WTC11 (cell line): ENCODE results near the gene TMX1. TPM values are rescaled to one million over a fixed set of nuclear protein-coding genes. Genes with fewer than 3 reads are reported as not detected.

Source experiments
- ATAC-seq: fragments of 200-7000 bp; cut with Tn5 transposase; 2 replicates; pipeline ENCODE4 v1.10.0; 2021; ENCODE audit warnings: mild to moderate bottlenecking, moderate library complexity
- CTCF ChIA-PET: fragments of 300-600 bp; sonication (Branson Sonifier 250); formaldehyde crosslinking; loops from one replicate; lab custom pipeline; 2021; ENCODE audit warnings: antibody characterized with exemption; lab: Charles Lee
- POLR2A ChIA-PET: fragments of 350-600 bp; sonication (Branson Sonifier 250); formaldehyde crosslinking; loops from one replicate; lab custom pipeline; 2021; ENCODE audit warnings: antibody characterized with exemption; lab: Charles Lee
- DNase-seq: peaks from one replicate; pipeline ENCODE4 v3.0.0; 2021; ENCODE audit warnings: low spot score
- H3K27ac Mint-ChIP-seq: 2 replicates; pipeline ENCODE4 v1.8.0; 2021; ENCODE audit warnings: mixed read lengths
- H3K27me3 Mint-ChIP-seq: 2 replicates; pipeline ENCODE4 v1.8.0; 2021; ENCODE audit warnings: low read depth, mild to moderate bottlenecking, moderate library complexity, mixed read lengths
- H3K36me3 Mint-ChIP-seq: 2 replicates; pipeline ENCODE4 v1.8.0; 2021; ENCODE audit warnings: mixed read lengths
- H3K4me1 Mint-ChIP-seq: 2 replicates; pipeline ENCODE4 v1.8.0; 2022; ENCODE audit warnings: mixed read lengths
- H3K4me3 Mint-ChIP-seq: 2 replicates; pipeline ENCODE4 v1.8.0; 2021; ENCODE audit warnings: mild to moderate bottlenecking, moderate library complexity, mixed read lengths
- H3K9me3 Mint-ChIP-seq: 2 replicates; pipeline ENCODE4 v1.8.0; 2021; ENCODE audit warnings: mixed read lengths
- AR ChIP-seq: fragments of 250-450 bp; sonication (Bioruptor Pico); IDR thresholded peaks from 2 replicates; pipeline ENCODE4 v1.9.0; 2021; ENCODE audit warnings: mild to moderate bottlenecking
- ATF6 ChIP-seq: sonication (generic); formaldehyde crosslinking; IDR thresholded peaks from 2 replicates; pipeline ENCODE4 v1.8.1; 2023; ENCODE audit warnings: mild to moderate bottlenecking, missing genetic modification reagents
- CREB1 ChIP-seq: sonication (generic); formaldehyde crosslinking; IDR thresholded peaks from 2 replicates; pipeline ENCODE4 v1.8.0; 2023; ENCODE audit warnings: mild to moderate bottlenecking, missing genetic modification reagents
- CTCF ChIP-seq: fragments of 200-600 bp; IDR thresholded peaks from 2 replicates; pipeline ENCODE4 v1.8.0; 2022; ENCODE audit warnings: antibody characterized with exemption
- ESRRA ChIP-seq: sonication (generic); formaldehyde crosslinking; IDR thresholded peaks from 2 replicates; pipeline ENCODE4 v1.8.1; 2022; ENCODE audit warnings: mild to moderate bottlenecking, missing genetic modification reagents, borderline replicate concordance
- FOXJ3 ChIP-seq: sonication (generic); formaldehyde crosslinking; IDR thresholded peaks from 2 replicates; pipeline ENCODE4 v1.9.0; 2021; ENCODE audit warnings: missing genetic modification reagents, mild to moderate bottlenecking, borderline replicate concordance
- FOXP1 ChIP-seq: sonication (generic); formaldehyde crosslinking; IDR thresholded peaks from 2 replicates; pipeline ENCODE4 v1.8.0; 2022; ENCODE audit warnings: missing genetic modification reagents, mild to moderate bottlenecking, moderate library complexity, borderline replicate concordance
- HMGXB4 ChIP-seq: sonication (generic); formaldehyde crosslinking; IDR thresholded peaks from 2 replicates; pipeline ENCODE4 v1.8.1; 2023; ENCODE audit warnings: mild to moderate bottlenecking, moderate library complexity, missing genetic modification reagents
- MYBL2 ChIP-seq: sonication (generic); formaldehyde crosslinking; IDR thresholded peaks from 2 replicates; pipeline ENCODE4 v1.8.1; 2023; ENCODE audit warnings: mild to moderate bottlenecking, moderate library complexity, missing genetic modification reagents
- NFE2L1 ChIP-seq: sonication (generic); formaldehyde crosslinking; IDR thresholded peaks from 2 replicates; pipeline ENCODE4 v1.8.1; 2023; ENCODE audit warnings: missing genetic modification reagents
- NFYB ChIP-seq: sonication (generic); formaldehyde crosslinking; conservative IDR thresholded peaks from 2 replicates; pipeline ENCODE4 v1.8.0; 2022; ENCODE audit warnings: low read depth, missing genetic modification reagents
- PREB ChIP-seq: sonication (generic); formaldehyde crosslinking; IDR thresholded peaks from 2 replicates; pipeline ENCODE4 v1.8.1; 2022; ENCODE audit warnings: mild to moderate bottlenecking, missing genetic modification reagents, moderate library complexity, borderline replicate concordance
- RORB ChIP-seq: fragments of 250-450 bp; sonication (Bioruptor Pico); IDR thresholded peaks from 2 replicates; pipeline ENCODE4 v1.9.0; 2021; ENCODE audit warnings: mild to moderate bottlenecking
- SMAD4 ChIP-seq: sonication (generic); formaldehyde crosslinking; IDR thresholded peaks from 2 replicates; pipeline ENCODE4 v1.8.0; 2022; ENCODE audit warnings: mild to moderate bottlenecking, missing genetic modification reagents
- TCF7 ChIP-seq: sonication (generic); formaldehyde crosslinking; IDR thresholded peaks from 2 replicates; pipeline ENCODE4 v1.8.0; 2022; ENCODE audit warnings: mild to moderate bottlenecking, low read depth, missing genetic modification reagents, moderate library complexity
- TEAD4 ChIP-seq: sonication (generic); formaldehyde crosslinking; IDR thresholded peaks from 2 replicates; pipeline ENCODE4 v1.8.0; 2022; ENCODE audit warnings: mild to moderate bottlenecking, missing genetic modification reagents
- ZMAT4 ChIP-seq: fragments of 250-450 bp; sonication (Bioruptor Pico); IDR thresholded peaks from 2 replicates; pipeline ENCODE4 v1.9.0; 2021; ENCODE audit warnings: mild to moderate bottlenecking
- ZNF232 ChIP-seq: sonication (generic); formaldehyde crosslinking; IDR thresholded peaks from 2 replicates; pipeline ENCODE4 v1.8.0; 2022; ENCODE audit warnings: mild to moderate bottlenecking, missing genetic modification reagents
- ZNF416 ChIP-seq: fragments of 250-450 bp; sonication (Bioruptor Pico); IDR thresholded peaks from 2 replicates; pipeline ENCODE4 v1.9.0; 2021; ENCODE audit warnings: mild to moderate bottlenecking, inconsistent platforms
- ZNF425 ChIP-seq: fragments of 250-450 bp; sonication (Bioruptor Pico); conservative IDR thresholded peaks from 2 replicates; pipeline ENCODE4 v1.9.0; 2021; ENCODE audit warnings: mild to moderate bottlenecking
- total RNA-seq: library from RNA; stranded (reverse); gene quantifications from 3 replicates; pipeline ENCODE4 v1.2.3, GENCODE V29; 2021

Gene TMX1
- total RNA-seq, 1 experiment from 2014 or later: 40.9 TPM

- no peak for TF ChIP-seq AR
- no peak for TF ChIP-seq HMGXB4 (CRISPR knock-in tag)
- TF ChIP-seq FOXJ3: no peak
- no peak for TF ChIP-seq CREB1 (CRISPR knock-in tag)
- TF ChIP-seq ZMAT4 (CRISPR knock-in tag): no peak
- no peak for TF ChIP-seq PREB
- TF ChIP-seq NFYB: no peak
Measured at GRCh38 chr14:51290132-51290531, 50.1 kb downstream of the TMX1 start (continued).

GRCh38 chr14:51291016-51291415, 51.0 kb downstream of the TMX1 start:
- no peak overlapping the region for H3K27ac Mint-ChIP-seq
- H3K4me3 Mint-ChIP-seq: no peak overlapping the region
- H3K4me1 Mint-ChIP-seq: peaks cover 10% of the 10 kb centered on the region; the same call in 1 of the 2 replicates
- H3K36me3 Mint-ChIP-seq: peaks cover 8% of the 10 kb centered on the region
- no peak for TF ChIP-seq ZNF232 (CRISPR knock-in tag)
- no peak for TF ChIP-seq RORB (CRISPR knock-in tag)
- no peak for TF ChIP-seq TCF7 (CRISPR knock-in tag)
- TF ChIP-seq TEAD4 (CRISPR knock-in tag): no peak
- TF ChIP-seq ZNF416 (CRISPR knock-in tag): no peak
- no peak for TF ChIP-seq FOXP1
- DNase-seq (no peak), ATAC-seq (no peak)
- ChIA-PET CTCF (interaction anchor here (1.7 to 1.8 kb wide), 2 partner anchors 459 to 488 kb away, joined by 3 to 4 read pairs; no protein-coding TSS in a partner anchor), POLR2A (no interaction called here)
- no peaks in the 10 kb centered on the region for H3K9me3 Mint-ChIP-seq
- H3K27me3 Mint-ChIP-seq: no peaks in the 10 kb centered on the region

- 0 out of 2 replicates have a peak, but pooled peaks have one; percentile 18 for ATAC-seq
- ChIA-PET POLR2A (no interaction called here), CTCF (no interaction called here)
- no peak for TF ChIP-seq ZNF425 (CRISPR knock-in tag)
- TF ChIP-seq MYBL2 (CRISPR knock-in tag): no peak
- TF ChIP-seq CTCF: no peak
- TF ChIP-seq SMAD4 (CRISPR knock-in tag): no peak
- TF ChIP-seq ATF6 (CRISPR knock-in tag): no peak
- TF ChIP-seq NFE2L1 (CRISPR knock-in tag): no peak
- TF ChIP-seq ZMAT4 (CRISPR knock-in tag): no peak
- no peak for TF ChIP-seq ESRRA (CRISPR knock-in tag)
Measured at GRCh38 chr14:51293149-51293911, 53.3 kb downstream of the TMX1 start.

More at GRCh38 chr14:51293149-51293911, 53.3 kb downstream of the TMX1 start:
- H3K4me1 Mint-ChIP-seq: peaks cover 10% of the 10 kb centered on the region; the same call in 1 of the 2 replicates
- H3K27ac Mint-ChIP-seq: no peak overlapping the region
- no peaks in the 10 kb centered on the region for H3K27me3 Mint-ChIP-seq
- H3K36me3 Mint-ChIP-seq: peaks cover 3% of the 10 kb centered on the region; the same call in 1 of the 2 replicates
- H3K9me3 Mint-ChIP-seq: no peaks in the 10 kb centered on the region
- no peak overlapping the region for H3K4me3 Mint-ChIP-seq
- DNase-seq: no peak
